Neural cell (in vitro differentiated cells): ENCODE measurements around the gene PADI2. TPM values are rescaled to one million over a fixed set of nuclear protein-coding genes. Genes with fewer than 3 reads are reported as not detected.

Experiments used
- H2AFZ ChIP-seq: fragments of 200-600, 300-800 bp; sonication (generic), shearing (Covaris generic); 2 replicates; pipeline ENCODE4 v1.6.0; 2014; ENCODE audit warnings: low read depth, mild to moderate bottlenecking, antibody characterized with exemption, low read length, moderate library complexity
- H3F3A ChIP-seq: fragments of 200-600 bp; shearing (Covaris generic); 2 replicates; pipeline ENCODE4 v1.6.1; 2016; ENCODE audit warnings: mild to moderate bottlenecking, moderate library complexity, mixed read lengths, antibody characterized with exemption, low read length; ENCODE audit not compliant: insufficient read depth, poor library complexity, severe bottlenecking
- H3K27ac ChIP-seq: fragments of 200-600, 300-800 bp; sonication (generic), shearing (Covaris generic); 2 replicates; pipeline ENCODE4 v1.5.1; 2014; ENCODE audit warnings: mild to moderate bottlenecking, low read length, moderate library complexity
- H3K27me3 ChIP-seq: fragments of 300-800, 200-600 bp; sonication (generic), shearing (Covaris generic); 2 replicates; pipeline ENCODE4 v1.6.0; 2014; ENCODE audit warnings: mild to moderate bottlenecking, low read depth, low read length, moderate library complexity; ENCODE audit not compliant: insufficient read depth
- H3K36me3 ChIP-seq: fragments of 300-800, 200-600 bp; sonication (generic), shearing (Covaris generic); 2 replicates; pipeline ENCODE4 v1.5.1; 2014; ENCODE audit warnings: mild to moderate bottlenecking, antibody characterized with exemption, low read length, moderate library complexity; ENCODE audit not compliant: insufficient read depth
- H3K4me2 ChIP-seq: fragments of 300-800, 200-600 bp; sonication (generic), shearing (Covaris generic); 2 replicates; pipeline ENCODE4 v1.6.0; 2014; ENCODE audit warnings: mild to moderate bottlenecking, low read length
- H3K4me3 ChIP-seq: fragments of 300-800, 200-600 bp; sonication (generic), shearing (Covaris generic); 2 replicates; pipeline ENCODE4 v1.5.1; 2014; ENCODE audit warnings: mild to moderate bottlenecking, low read length, moderate library complexity
- H3K79me2 ChIP-seq: fragments of 200-600 bp; shearing (Covaris generic); replicated peaks from 2 replicates; pipeline ENCODE4 v1.6.0; 2014; ENCODE audit warnings: mild to moderate bottlenecking, low read length, moderate library complexity; ENCODE audit not compliant: insufficient read depth
- H3K9ac ChIP-seq: fragments of 300-800, 200-600 bp; sonication (generic), shearing (Covaris generic); 2 replicates; pipeline ENCODE4 v1.6.1; 2016; ENCODE audit warnings: mild to moderate bottlenecking, low read length, mixed read lengths
- H3K9me2 ChIP-seq: fragments of 200-600 bp; shearing (Covaris generic); 2 replicates; pipeline ENCODE4 v1.6.1; 2016; ENCODE audit warnings: mild to moderate bottlenecking, low read length, mixed read lengths; ENCODE audit not compliant: insufficient read depth
- H3K9me3 ChIP-seq: fragments of 200-600, 300-800 bp; sonication (generic), shearing (Covaris generic); 2 replicates; pipeline ENCODE4 v1.6.1; 2016; ENCODE audit warnings: mild to moderate bottlenecking, mixed run types, low read length, moderate library complexity, mixed read lengths
- H4K20me1 ChIP-seq: fragments of 200-600 bp; shearing (Covaris generic); 2 replicates; pipeline ENCODE4 v1.6.1; 2016; ENCODE audit warnings: mild to moderate bottlenecking, mixed run types; ENCODE audit not compliant: insufficient read depth
- EP300 ChIP-seq: fragments of 450-650 bp; conservative IDR thresholded peaks from 2 replicates; pipeline ENCODE4 v1.6.1; 2014; ENCODE audit warnings: antibody characterized with exemption, mild to moderate bottlenecking, moderate library complexity; ENCODE audit not compliant: poor library complexity, severe bottlenecking
- EZH2 ChIP-seq: fragments of 200-600, 300-800 bp; shearing (Covaris generic), sonication (generic); IDR thresholded peaks from 2 replicates; pipeline ENCODE4 v1.6.1; 2014; ENCODE audit warnings: antibody characterized with exemption, low read length, borderline replicate concordance, mild to moderate bottlenecking; ENCODE audit not compliant: insufficient read depth, poor library complexity, severe bottlenecking
- MXI1 ChIP-seq: fragments of 450-650 bp; conservative IDR thresholded peaks from 2 replicates; pipeline ENCODE4 v1.6.1; 2014; ENCODE audit warnings: antibody characterized with exemption, mild to moderate bottlenecking; ENCODE audit not compliant: poor library complexity, severe bottlenecking
- POLR2AphosphoS5 ChIP-seq: IDR thresholded peaks from 2 replicates; pipeline ENCODE4 v1.6.1; 2012
- RAD21 ChIP-seq: fragments of 450-650 bp; conservative IDR thresholded peaks from 2 replicates; pipeline ENCODE4 v1.6.1; 2014; ENCODE audit warnings: antibody characterized with exemption, mild to moderate bottlenecking, moderate library complexity
- SMC3 ChIP-seq: fragments of 450-650 bp; conservative IDR thresholded peaks from 2 replicates; pipeline ENCODE4 v1.6.1; 2014; ENCODE audit warnings: antibody characterized with exemption, mild to moderate bottlenecking, moderate library complexity; ENCODE audit not compliant: poor library complexity
- TAF1 ChIP-seq: IDR thresholded peaks from 2 replicates; pipeline ENCODE4 v1.6.1; 2012; ENCODE audit warnings: low read depth
- polyA plus RNA-seq: library from polyadenylated mRNA; depleted of rRNA; stranded (reverse); fragments of >200 nt; gene quantifications from 2 replicates; pipeline ENCODE4 v1.2.3, GENCODE V29; 2014
- TF ChIP-seq, protein P1 (sequence below): IDR thresholded peaks from 2 replicates; pipeline ENCODE4 v1.6.1; 2012; ENCODE audit warnings: borderline replicate concordance
- TF ChIP-seq, protein P2 (sequence below): fragments of 450-650 bp; IDR thresholded peaks from 2 replicates; pipeline ENCODE4 v1.5.1; 2014; ENCODE audit warnings: antibody characterized with exemption, mild to moderate bottlenecking, moderate library complexity; ENCODE audit not compliant: poor library complexity, severe bottlenecking

PADI2 gene
- polyA plus RNA-seq, 1 donor from 2014 or later = 1.6 TPM

- no peak for TF ChIP-seq RAD21
- TF ChIP-seq, protein P1, sequence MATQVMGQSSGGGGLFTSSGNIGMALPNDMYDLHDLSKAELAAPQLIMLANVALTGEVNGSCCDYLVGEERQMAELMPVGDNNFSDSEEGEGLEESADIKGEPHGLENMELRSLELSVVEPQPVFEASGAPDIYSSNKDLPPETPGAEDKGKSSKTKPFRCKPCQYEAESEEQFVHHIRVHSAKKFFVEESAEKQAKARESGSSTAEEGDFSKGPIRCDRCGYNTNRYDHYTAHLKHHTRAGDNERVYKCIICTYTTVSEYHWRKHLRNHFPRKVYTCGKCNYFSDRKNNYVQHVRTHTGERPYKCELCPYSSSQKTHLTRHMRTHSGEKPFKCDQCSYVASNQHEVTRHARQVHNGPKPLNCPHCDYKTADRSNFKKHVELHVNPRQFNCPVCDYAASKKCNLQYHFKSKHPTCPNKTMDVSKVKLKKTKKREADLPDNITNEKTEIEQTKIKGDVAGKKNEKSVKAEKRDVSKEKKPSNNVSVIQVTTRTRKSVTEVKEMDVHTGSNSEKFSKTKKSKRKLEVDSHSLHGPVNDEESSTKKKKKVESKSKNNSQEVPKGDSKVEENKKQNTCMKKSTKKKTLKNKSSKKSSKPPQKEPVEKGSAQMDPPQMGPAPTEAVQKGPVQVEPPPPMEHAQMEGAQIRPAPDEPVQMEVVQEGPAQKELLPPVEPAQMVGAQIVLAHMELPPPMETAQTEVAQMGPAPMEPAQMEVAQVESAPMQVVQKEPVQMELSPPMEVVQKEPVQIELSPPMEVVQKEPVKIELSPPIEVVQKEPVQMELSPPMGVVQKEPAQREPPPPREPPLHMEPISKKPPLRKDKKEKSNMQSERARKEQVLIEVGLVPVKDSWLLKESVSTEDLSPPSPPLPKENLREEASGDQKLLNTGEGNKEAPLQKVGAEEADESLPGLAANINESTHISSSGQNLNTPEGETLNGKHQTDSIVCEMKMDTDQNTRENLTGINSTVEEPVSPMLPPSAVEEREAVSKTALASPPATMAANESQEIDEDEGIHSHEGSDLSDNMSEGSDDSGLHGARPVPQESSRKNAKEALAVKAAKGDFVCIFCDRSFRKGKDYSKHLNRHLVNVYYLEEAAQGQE = no peak
- TF ChIP-seq EP300 = no peak
- TF ChIP-seq TAF1 = no peak
- TF ChIP-seq EZH2 = no peak
- no peak for TF ChIP-seq POLR2AphosphoS5
- TF ChIP-seq, protein P2, sequence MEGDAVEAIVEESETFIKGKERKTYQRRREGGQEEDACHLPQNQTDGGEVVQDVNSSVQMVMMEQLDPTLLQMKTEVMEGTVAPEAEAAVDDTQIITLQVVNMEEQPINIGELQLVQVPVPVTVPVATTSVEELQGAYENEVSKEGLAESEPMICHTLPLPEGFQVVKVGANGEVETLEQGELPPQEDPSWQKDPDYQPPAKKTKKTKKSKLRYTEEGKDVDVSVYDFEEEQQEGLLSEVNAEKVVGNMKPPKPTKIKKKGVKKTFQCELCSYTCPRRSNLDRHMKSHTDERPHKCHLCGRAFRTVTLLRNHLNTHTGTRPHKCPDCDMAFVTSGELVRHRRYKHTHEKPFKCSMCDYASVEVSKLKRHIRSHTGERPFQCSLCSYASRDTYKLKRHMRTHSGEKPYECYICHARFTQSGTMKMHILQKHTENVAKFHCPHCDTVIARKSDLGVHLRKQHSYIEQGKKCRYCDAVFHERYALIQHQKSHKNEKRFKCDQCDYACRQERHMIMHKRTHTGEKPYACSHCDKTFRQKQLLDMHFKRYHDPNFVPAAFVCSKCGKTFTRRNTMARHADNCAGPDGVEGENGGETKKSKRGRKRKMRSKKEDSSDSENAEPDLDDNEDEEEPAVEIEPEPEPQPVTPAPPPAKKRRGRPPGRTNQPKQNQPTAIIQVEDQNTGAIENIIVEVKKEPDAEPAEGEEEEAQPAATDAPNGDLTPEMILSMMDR = no peak
- TF ChIP-seq MXI1 = no peak
- TF ChIP-seq SMC3 = no peak
These were observed 14.5 kb downstream of the PADI2 start for GRCh38 chr1:17104782-17105181.

GRCh38 chr1:17102232-17102631 is 17.0 kb downstream of the PADI2 start:
- no peak overlapping the region for H3K4me3 ChIP-seq
- TF ChIP-seq, protein P2 = no peak
- TF ChIP-seq POLR2AphosphoS5 = no peak
- TF ChIP-seq SMC3 = no peak
- TF ChIP-seq, protein P1 = no peak
- TF ChIP-seq TAF1 = no peak
- TF ChIP-seq RAD21 = no peak
- no peak for TF ChIP-seq MXI1
- no peak for TF ChIP-seq EZH2
- no peak for TF ChIP-seq EP300
- no peak overlapping the region for H3K4me2 ChIP-seq
- no peak overlapping the region for H3K9ac ChIP-seq
- no peaks in the 10 kb centered on the region for H3F3A ChIP-seq
- no peak overlapping the region for H3K27ac ChIP-seq
- no peaks in the 10 kb centered on the region for H3K27me3 ChIP-seq
- no peaks in the 10 kb centered on the region for H3K9me3 ChIP-seq
- no peaks in the 10 kb centered on the region for H3K36me3 ChIP-seq
- no peak overlapping the region for H2AFZ ChIP-seq
- no peaks in the 10 kb centered on the region for H3K9me2 ChIP-seq
- H3K79me2 ChIP-seq = no peaks in the 10 kb centered on the region
- H4K20me1 ChIP-seq = no peaks in the 10 kb centered on the region

More at GRCh38 chr1:17104782-17105181, 14.5 kb downstream of the PADI2 start:
- Histone ChIP-seq H3K4me2 (no peak overlapping the region), H2AFZ (no peak overlapping the region), H3F3A (no peaks in the 10 kb centered on the region), H3K27ac (no peak overlapping the region), H3K36me3 (no peaks in the 10 kb centered on the region), H3K9me3 (no peaks in the 10 kb centered on the region), H3K27me3 (no peaks in the 10 kb centered on the region), H3K9me2 (no peaks in the 10 kb centered on the region), H3K4me3 (no peak overlapping the region), H4K20me1 (no peaks in the 10 kb centered on the region), H3K79me2 (no peaks in the 10 kb centered on the region), H3K9ac (no peak overlapping the region)
